Measurements from ENCODE around the gene TLX1. TPM values are rescaled to one million over a fixed set of nuclear protein-coding genes. Genes with fewer than 3 reads are reported as not detected.

The TLX1 gene
- total RNA-seq, 2 donors from 2014 or later: 0.52 TPM; not detected in 1

- TF ChIP-seq POLR2A (IDR thresholded peaks at IDR 0.05) (no peak), CTCF (IDR thresholded peaks at IDR 0.05) (no peak)
- Histone ChIP-seq H3K36me3 (replicated peaks in 1 of 2; ENCODE audit: insufficient read depth in 1 of 2, low read depth in 2 of 2) (no peaks in the 10 kb centered on the region), H3K4me3 (no peak overlapping the region), H3K9me3 (no peaks in the 10 kb centered on the region), H3K27me3 (no peaks in the 10 kb centered on the region), H3K4me1 (no peaks in the 10 kb centered on the region), H3K27ac (no peak overlapping the region)
- ATAC-seq (no peak), DNase-seq (no peak)
- WGBS, 2 donors: 56% methylated on average over 2 of the region's 2 CpGs
- intact Hi-C loops (cut with DNase I): no loop called here
Measured at GRCh38 chr10:101113890-101114403, 17.2 kb upstream of the TLX1 start.

GRCh38 chr10:101114646-101115045 is 16.5 kb upstream of the TLX1 start:
- Histone ChIP-seq H3K4me3 (no peak overlapping the region), H3K9me3 (no peaks in the 10 kb centered on the region), H3K27me3 (no peaks in the 10 kb centered on the region), H3K27ac (no peak overlapping the region), H3K36me3 (replicated peaks in 1 of 2; ENCODE audit: insufficient read depth in 1 of 2, low read depth in 2 of 2) (no peaks in the 10 kb centered on the region), H3K4me1 (no peaks in the 10 kb centered on the region)
- TF ChIP-seq CTCF (IDR thresholded peaks at IDR 0.05) (no peak), POLR2A (IDR thresholded peaks at IDR 0.05) (no peak)
- 47 to 86% methylated on average over 2 of the region's 2 CpGs for WGBS, 2 donors
- no peak for ATAC-seq
- DNase-seq: no peak
- intact Hi-C loops (cut with DNase I): no loop called here

GRCh38 chr10:101116754-101117153 is 14.3 kb upstream of the TLX1 start:
- Histone ChIP-seq H3K4me3 (no peak overlapping the region), H3K9me3 (no peaks in the 10 kb centered on the region), H3K27ac (no peak overlapping the region), H3K27me3 (peaks cover 0 to 5% of the 10 kb centered on the region in 2 donors), H3K36me3 (replicated peaks in 1 of 2; ENCODE audit: insufficient read depth in 1 of 2, low read depth in 2 of 2) (no peaks in the 10 kb centered on the region), H3K4me1 (peaks cover 7% of the 10 kb centered on the region)
- TF ChIP-seq CTCF (IDR thresholded peaks at IDR 0.05): no peak
- TF ChIP-seq POLR2A (IDR thresholded peaks at IDR 0.05): no peak
- 70 to 74% methylated on average over 6 of the region's 6 CpGs for WGBS, 2 donors
- DNase-seq (no peak), ATAC-seq (no peak)
- intact Hi-C loops (cut with DNase I): no loop called here

- WGBS, 2 donors: 74 to 78% methylated on average over 1 of the region's 1 CpG
- Histone ChIP-seq H3K9me3 (no peaks in the 10 kb centered on the region), H3K4me3 (no peak overlapping the region), H3K4me1 (peaks cover 12% of the 10 kb centered on the region), H3K36me3 (replicated peaks in 1 of 2; ENCODE audit: insufficient read depth in 1 of 2, low read depth in 2 of 2) (no peaks in the 10 kb centered on the region), H3K27ac (no peak overlapping the region), H3K27me3 (peaks cover 0 to 15% of the 10 kb centered on the region in 2 donors)
- no peak for DNase-seq
- no peak for TF ChIP-seq POLR2A (IDR thresholded peaks at IDR 0.05)
- TF ChIP-seq CTCF (IDR thresholded peaks at IDR 0.05): no peak
- intact Hi-C loops (cut with DNase I): no loop called here
- no peak for ATAC-seq
Measured at GRCh38 chr10:101118031-101118430, 13.1 kb upstream of the TLX1 start.

GRCh38 chr10:101120520-101120883 is 10.6 kb upstream of the TLX1 start:
- intact Hi-C loops (cut with DNase I): no loop called here
- H3K27ac ChIP-seq: no peak overlapping the region
- no peak for TF ChIP-seq POLR2A (IDR thresholded peaks at IDR 0.05)
- no peak for TF ChIP-seq CTCF (IDR thresholded peaks at IDR 0.05)
- 89 to 100% methylated on average over 2 of the region's 2 CpGs for WGBS, 2 donors
- peaks cover 0 to 22% of the 10 kb centered on the region in 2 donors for H3K27me3 ChIP-seq
- no peaks in the 10 kb centered on the region for H3K9me3 ChIP-seq
- DNase-seq (no peak), ATAC-seq (peak; percentile 6)
- H3K36me3 ChIP-seq (replicated peaks in 1 of 2; ENCODE audit: insufficient read depth in 1 of 2, low read depth in 2 of 2): no peaks in the 10 kb centered on the region
- H3K4me1 ChIP-seq: peaks cover 19% of the 10 kb centered on the region
- H3K4me3 ChIP-seq: peak overlapping the region in 1 of 2 donors; percentile 8

All from body of pancreas (tissue), 4 donors.